Panc1 (cell line): ENCODE measurements around the gene RPH3AL.

ENCODE experiments used
- CTCF ChIP-seq: fragments of 450-650 bp; IDR thresholded peaks from 2 replicates; pipeline ENCODE4 v1.5.1; 2017; ENCODE audit warnings: mild to moderate bottlenecking
- POLR2AphosphoS5 ChIP-seq: IDR thresholded peaks from 2 replicates; pipeline ENCODE4 v1.6.1; 2012; ENCODE audit warnings: mild to moderate bottlenecking, low read depth, low read length, moderate library complexity
- REST ChIP-seq, 2 experiments: IDR thresholded peaks; 2 replicates each; pipeline ENCODE4 v1.6.1; 2011 to 2012; ENCODE audit warnings: low read depth in 2 of 2, control low read depth in 1 of 2, low read length in 1 of 2, mild to moderate bottlenecking in 1 of 2, moderate library complexity in 1 of 2; ENCODE audit not compliant: insufficient read depth in 1 of 2
- SIN3A ChIP-seq: IDR thresholded peaks from 2 replicates; pipeline ENCODE4 v1.6.1; 2012; ENCODE audit warnings: low read depth, mild to moderate bottlenecking, low read length, moderate library complexity, borderline replicate concordance; ENCODE audit not compliant: insufficient read depth

- TF ChIP-seq CTCF (no peak; the same call in 1 of the 2 replicates), REST (IDR thresholded peaks at IDR 0.05; ENCODE audit: insufficient read depth in 1 of 2, low read depth in 2 of 2, low read length in 1 of 2) (no peak), SIN3A (no peak), POLR2AphosphoS5 (no peak)
These were observed 189.0 kb downstream of the RPH3AL start for GRCh38 chr17:163514-164098.
